ENCODE data around the gene NEK4.

NEK4 gene

DNA sequence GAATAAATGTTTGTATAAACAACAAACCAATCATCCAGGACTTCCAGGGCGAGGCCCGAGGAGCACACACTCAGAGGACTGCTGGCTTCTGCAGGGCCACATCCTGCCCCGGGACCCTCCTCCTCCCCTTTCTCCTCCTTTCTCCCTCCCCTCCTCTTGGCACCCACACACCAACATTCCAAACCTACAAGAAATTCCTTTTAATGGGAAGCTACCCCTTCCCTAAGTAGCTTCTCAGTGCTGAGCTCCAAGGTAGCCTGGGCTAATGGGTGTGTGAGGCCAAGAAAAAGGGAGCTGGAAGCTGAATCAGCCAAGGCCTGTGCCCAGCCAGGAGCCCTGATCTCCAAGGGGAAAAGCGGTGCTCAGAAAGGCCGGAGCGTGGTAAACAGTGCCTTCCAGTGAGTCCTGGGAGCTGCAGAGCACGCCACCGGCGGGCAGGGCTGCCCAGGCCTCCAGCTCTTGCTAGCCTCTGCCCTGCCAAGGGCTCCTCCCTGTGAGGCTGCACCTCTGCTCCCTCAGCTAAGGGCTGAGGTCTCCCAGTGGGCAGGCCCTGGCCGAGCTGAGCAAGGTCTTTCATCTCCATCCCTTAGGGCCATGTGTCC, 27.7 kb upstream of the NEK4 start:
- Mint-ChIP-seq H3K4me3 (no peak overlapping the region), H3K9me3 (ENCODE audit: low read depth) (no peaks in the 10 kb centered on the region), H3K27ac (no peak overlapping the region), H3K4me1 (ENCODE audit: low read depth) (no peaks in the 10 kb centered on the region), H3K27me3 (peaks cover 1% of the 10 kb centered on the region), H3K36me3 (no peaks in the 10 kb centered on the region)

GRCh38 chr3:52796411-52796810, 25.7 kb upstream of the NEK4 start:
- H3K36me3 Mint-ChIP-seq = no peaks in the 10 kb centered on the region
- no peaks in the 10 kb centered on the region for H3K9me3 Mint-ChIP-seq (ENCODE audit: low read depth)
- H3K4me1 Mint-ChIP-seq (ENCODE audit: low read depth) = no peaks in the 10 kb centered on the region
- H3K4me3 Mint-ChIP-seq = no peak overlapping the region
- peaks cover 1% of the 10 kb centered on the region for H3K27me3 Mint-ChIP-seq
- no peak overlapping the region for H3K27ac Mint-ChIP-seq

GRCh38 chr3:52795298-52795900, 24.7 kb upstream of the NEK4 start:
- Mint-ChIP-seq H3K27ac (no peak overlapping the region), H3K36me3 (no peaks in the 10 kb centered on the region), H3K9me3 (ENCODE audit: low read depth) (no peaks in the 10 kb centered on the region), H3K4me1 (ENCODE audit: low read depth) (no peaks in the 10 kb centered on the region), H3K27me3 (peaks cover 1% of the 10 kb centered on the region), H3K4me3 (no peak overlapping the region)

- Mint-ChIP-seq H3K27ac (no peak within 1 kb of the TSS), H3K36me3 (no peaks in the 10 kb centered on the region)
Measured at GRCh38 chr3:52794612-52795099, 23.9 kb upstream of the NEK4 start, which contains the start of gene ITIH3. Gene ITIH3 (plus strand): TSS chr3:52794796. CDS start chr3:52794804, 8 bp downstream.

GRCh38 chr3:52793702-52794611, 23.2 kb upstream of the NEK4 start:
- Mint-ChIP-seq H3K4me3 (no peak overlapping the region), H3K27ac (no peak overlapping the region), H3K36me3 (no peaks in the 10 kb centered on the region), H3K27me3 (no peaks in the 10 kb centered on the region), H3K4me1 (ENCODE audit: low read depth) (no peaks in the 10 kb centered on the region), H3K9me3 (ENCODE audit: low read depth) (no peaks in the 10 kb centered on the region)

More at GRCh38 chr3:52794612-52795099, 23.9 kb upstream of the NEK4 start, which contains the start of gene ITIH3:
- Mint-ChIP-seq H3K9me3 (ENCODE audit: low read depth) (no peaks in the 10 kb centered on the region), H3K4me1 (ENCODE audit: low read depth) (no peaks in the 10 kb centered on the region), H3K27me3 (peaks cover 1% of the 10 kb centered on the region), H3K4me3 (no peak within 1 kb of the TSS)

DNA sequence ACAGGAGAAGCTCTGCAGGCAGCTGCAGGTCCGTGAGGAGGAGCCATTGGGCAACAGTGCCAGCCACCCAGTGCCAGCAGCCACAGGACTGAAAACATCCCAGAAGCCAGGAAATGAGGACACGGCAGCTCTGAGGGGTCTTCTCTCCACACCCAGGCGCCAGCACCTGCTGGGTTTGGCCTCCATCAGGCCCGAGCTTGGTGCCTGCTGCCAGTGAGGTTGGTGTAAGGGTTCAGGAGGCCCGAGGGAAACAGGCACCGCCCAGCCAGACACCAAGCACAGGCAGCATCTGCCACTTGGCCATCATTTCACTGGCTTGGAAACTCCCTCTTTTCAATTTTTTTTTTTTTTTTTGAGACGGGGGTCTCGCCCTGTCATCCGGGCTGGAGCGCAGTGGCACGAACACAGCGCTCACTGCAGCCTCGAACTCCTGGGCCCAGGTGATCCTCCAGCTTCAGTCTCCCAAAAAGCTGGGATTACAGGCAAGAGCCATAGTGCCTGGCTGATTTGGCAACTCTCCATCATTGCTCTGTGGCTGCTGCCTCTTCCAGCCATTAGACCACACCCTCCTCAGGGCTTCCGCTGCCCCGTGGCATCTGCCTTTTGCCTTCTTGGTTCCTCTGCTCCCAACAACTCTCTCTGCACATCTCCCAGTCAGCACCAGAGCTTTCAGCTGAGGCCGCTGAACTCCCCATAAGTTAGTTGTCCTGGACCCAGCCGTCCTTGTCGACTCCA, 22.4 kb upstream of the NEK4 start:
- Mint-ChIP-seq H3K9me3 (ENCODE audit: low read depth) (no peaks in the 10 kb centered on the region), H3K4me1 (ENCODE audit: low read depth) (no peaks in the 10 kb centered on the region), H3K27me3 (no peaks in the 10 kb centered on the region), H3K27ac (no peak overlapping the region), H3K4me3 (no peak overlapping the region), H3K36me3 (no peaks in the 10 kb centered on the region)

DNA sequence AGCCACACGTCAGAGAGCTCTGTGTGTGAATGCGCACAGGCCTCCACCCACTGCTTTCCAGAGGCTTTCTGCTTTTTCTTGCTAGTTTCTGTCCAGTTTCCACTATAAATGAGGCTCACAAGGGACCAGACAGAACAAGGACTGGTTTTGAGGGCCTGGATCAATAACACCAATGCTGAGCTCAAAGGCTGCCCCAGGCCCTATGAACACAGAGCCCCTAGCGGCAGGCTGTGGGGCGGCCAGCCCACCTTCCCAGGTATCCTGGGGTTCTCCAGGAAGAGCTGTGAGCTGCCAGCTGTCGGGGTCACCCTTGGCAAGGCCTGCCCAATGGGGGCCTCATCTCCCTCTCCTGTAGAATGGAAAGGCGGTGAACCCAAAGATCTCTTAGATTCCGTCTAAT, 21.7 kb upstream of the NEK4 start:
- Mint-ChIP-seq H3K9me3 (ENCODE audit: low read depth) (no peaks in the 10 kb centered on the region), H3K4me1 (ENCODE audit: low read depth) (no peaks in the 10 kb centered on the region), H3K27ac (no peak overlapping the region)

GRCh38 chr3:52791928-52792327, 21.2 kb upstream of the NEK4 start:
- Mint-ChIP-seq H3K9me3 (ENCODE audit: low read depth) (no peaks in the 10 kb centered on the region), H3K36me3 (no peaks in the 10 kb centered on the region), H3K4me1 (ENCODE audit: low read depth) (no peaks in the 10 kb centered on the region), H3K4me3 (no peak overlapping the region), H3K27ac (no peak overlapping the region), H3K27me3 (no peaks in the 10 kb centered on the region)

More for the DNA sequence above, 21.7 kb upstream of the NEK4 start:
- Mint-ChIP-seq H3K4me3 (no peak overlapping the region), H3K36me3 (no peaks in the 10 kb centered on the region), H3K27me3 (no peaks in the 10 kb centered on the region)

DNA sequence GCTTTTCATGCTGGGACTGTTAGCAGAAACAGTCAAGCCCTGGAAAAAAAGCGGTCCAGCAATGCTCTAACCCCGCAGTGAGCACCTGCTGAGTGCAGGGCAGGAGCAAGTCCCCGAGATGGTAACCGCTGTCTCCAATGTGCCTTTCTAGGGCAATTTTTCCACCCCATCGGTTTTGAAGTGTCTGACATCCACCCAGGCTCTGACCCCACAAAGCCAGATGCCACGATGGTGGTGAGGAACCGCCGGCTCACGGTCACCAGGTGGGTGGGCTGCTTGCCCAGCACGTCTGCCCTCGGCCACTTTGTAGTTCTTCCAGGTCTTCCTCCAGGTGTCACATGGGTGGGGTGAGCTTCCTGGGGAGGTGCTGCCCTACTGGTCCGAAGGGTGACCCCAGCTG, 20.6 kb upstream of the NEK4 start:
- H3K9me3 Mint-ChIP-seq (ENCODE audit: low read depth) = no peaks in the 10 kb centered on the region
- no peaks in the 10 kb centered on the region for H3K4me1 Mint-ChIP-seq (ENCODE audit: low read depth)
- H3K27me3 Mint-ChIP-seq = no peaks in the 10 kb centered on the region
- H3K36me3 Mint-ChIP-seq = no peaks in the 10 kb centered on the region
- H3K4me3 Mint-ChIP-seq = no peak overlapping the region
- no peak overlapping the region for H3K27ac Mint-ChIP-seq

DNA sequence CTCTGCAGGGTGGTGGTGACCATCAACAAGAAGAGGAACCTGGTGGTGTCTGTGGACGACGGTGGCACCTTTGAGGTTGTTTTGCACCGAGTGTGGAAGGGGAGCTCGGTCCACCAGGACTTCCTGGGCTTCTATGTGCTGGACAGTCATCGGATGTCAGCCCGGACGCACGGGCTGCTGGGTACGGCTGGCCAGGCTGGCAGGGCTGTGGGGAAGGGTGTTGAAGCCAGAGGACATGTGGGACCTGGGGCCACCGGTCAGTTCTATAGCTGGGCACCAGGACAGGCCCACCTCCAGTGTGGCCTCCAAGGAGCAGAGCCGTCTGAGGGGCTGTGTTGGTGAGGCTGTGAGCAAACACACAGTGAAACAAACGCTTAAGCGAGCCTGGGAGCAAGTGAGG, 20.0 kb upstream of the NEK4 start:
- Mint-ChIP-seq H3K27ac (no peak overlapping the region), H3K27me3 (no peaks in the 10 kb centered on the region), H3K9me3 (ENCODE audit: low read depth) (no peaks in the 10 kb centered on the region), H3K4me3 (no peak overlapping the region), H3K36me3 (no peaks in the 10 kb centered on the region), H3K4me1 (ENCODE audit: low read depth) (no peaks in the 10 kb centered on the region)

- Mint-ChIP-seq H3K4me1 (ENCODE audit: low read depth) (no peaks in the 10 kb centered on the region), H3K4me3 (no peak overlapping the region), H3K27ac (no peak overlapping the region), H3K36me3 (no peaks in the 10 kb centered on the region), H3K9me3 (ENCODE audit: low read depth) (no peaks in the 10 kb centered on the region), H3K27me3 (no peaks in the 10 kb centered on the region)
Measured at GRCh38 chr3:52790337-52790736, 19.6 kb upstream of the NEK4 start.

- no peaks in the 10 kb centered on the region for H3K4me1 Mint-ChIP-seq (ENCODE audit: low read depth)
- no peaks in the 10 kb centered on the region for H3K27me3 Mint-ChIP-seq
- no peak overlapping the region for H3K4me3 Mint-ChIP-seq
- H3K36me3 Mint-ChIP-seq = no peaks in the 10 kb centered on the region
- H3K9me3 Mint-ChIP-seq (ENCODE audit: low read depth) = no peaks in the 10 kb centered on the region
- no peak overlapping the region for H3K27ac Mint-ChIP-seq
Measured at GRCh38 chr3:52789746-52790040, 19.0 kb upstream of the NEK4 start.

- H3K27me3 Mint-ChIP-seq = no peaks in the 10 kb centered on the region
- no peak overlapping the region for H3K27ac Mint-ChIP-seq
- H3K9me3 Mint-ChIP-seq (ENCODE audit: low read depth) = no peaks in the 10 kb centered on the region
- no peaks in the 10 kb centered on the region for H3K36me3 Mint-ChIP-seq
- no peak overlapping the region for H3K4me3 Mint-ChIP-seq
- no peaks in the 10 kb centered on the region for H3K4me1 Mint-ChIP-seq (ENCODE audit: low read depth)
Measured at GRCh38 chr3:52788890-52789745, 18.4 kb upstream of the NEK4 start.
